K562 (cell line): ENCODE measurements around the gene PIK3CB. TPM values are rescaled to one million over a fixed set of nuclear protein-coding genes. Genes with fewer than 3 reads are reported as not detected.
A peak's percentile ranks its signal among the peaks of the same experiment; 100 is the strongest.

Experiments
- CBFA2T3 ChIP-seq: fragments of 450-650 bp; IDR thresholded peaks from 2 replicates; pipeline ENCODE4 v1.6.1; 2017
- CREB3 ChIP-seq: fragments of 450-650 bp; conservative IDR thresholded peaks from 2 replicates; pipeline ENCODE4 v1.6.1; 2016; ENCODE audit warnings: missing genetic modification characterization, low read depth, mild to moderate bottlenecking, missing compliant biosample characterization, moderate library complexity
- CREB3L1 ChIP-seq: fragments of 450-650 bp; IDR thresholded peaks from 2 replicates; pipeline ENCODE4 v1.6.1; 2014; ENCODE audit warnings: low read depth, mild to moderate bottlenecking, moderate library complexity, borderline replicate concordance
- FOXA1 ChIP-seq: fragments of 450-650 bp; IDR thresholded peaks from 2 replicates; pipeline ENCODE4 v1.6.1; 2016; ENCODE audit warnings: mild to moderate bottlenecking, borderline replicate concordance
- HDAC1 ChIP-seq, 2 experiments: fragments of 450-650 bp; IDR thresholded peaks; 2 replicates each; pipeline ENCODE4 v1.6.1; 2016 to 2017; ENCODE audit warnings: inconsistent platforms in 1 of 2, mild to moderate bottlenecking in 1 of 2, moderate library complexity in 1 of 2
- JUN ChIP-seq, 2 experiments: sonication (generic) in 1 of 2; formaldehyde crosslinking in 1 of 2; IDR thresholded peaks; 2 replicates each; pipeline versions ENCODE4 v1.6.1 to v1.8.0; 2012 to 2022; ENCODE audit warnings: borderline replicate concordance in 2 of 2, mild to moderate bottlenecking in 2 of 2, improper control_type of control experiment in 1 of 2, low read depth in 1 of 2, low read length in 1 of 2, missing genetic modification reagents in 1 of 2
- NELFE ChIP-seq: IDR thresholded peaks from 2 replicates; pipeline ENCODE4 v1.6.1; 2011; ENCODE audit warnings: mild to moderate bottlenecking; ENCODE audit not compliant: insufficient read depth, insufficient read length
- NFATC3 ChIP-seq: fragments of 450-650 bp; IDR thresholded peaks from 2 replicates; pipeline ENCODE4 v1.6.1; 2017; ENCODE audit warnings: mild to moderate bottlenecking
- NR1H2 ChIP-seq: sonication (generic); formaldehyde crosslinking; IDR thresholded peaks from 2 replicates; pipeline ENCODE4 v1.4.0; 2020; ENCODE audit warnings: mild to moderate bottlenecking, missing genetic modification reagents
- RAD21 ChIP-seq, 2 experiments: fragments of 250-450 bp in 1 of 2; fragments of 450-650 bp in 1 of 2; sonication (Bioruptor Pico) in 1 of 2; formaldehyde crosslinking in 1 of 2; IDR thresholded peaks in 1 of 2; conservative IDR thresholded peaks in 1 of 2; 2 replicates each; pipeline versions ENCODE4 v1.4.0 to v1.8.0; 2020 to 2022; ENCODE audit warnings: mild to moderate bottlenecking in 2 of 2, moderate library complexity in 1 of 2
- RNF219 ChIP-seq: fragments of 250-450 bp; sonication (Bioruptor Pico); IDR thresholded peaks from 2 replicates; pipeline ENCODE4 v1.5.0; 2022; ENCODE audit warnings: mild to moderate bottlenecking
- SETDB1 ChIP-seq: IDR thresholded peaks from one replicate; pipeline ENCODE4 v1.6.1; 2012; ENCODE audit warnings: low read length, control low read depth, inconsistent platforms
- SMAD1 ChIP-seq: fragments of 150-350 bp; IDR thresholded peaks from 2 replicates; pipeline ENCODE4 v1.6.1; 2014; ENCODE audit warnings: low read length, low read depth; ENCODE audit not compliant: partially characterized antibody
- SMARCC2 ChIP-seq: fragments of 450-650 bp; IDR thresholded peaks from 2 replicates; pipeline ENCODE4 v1.6.1; 2017; ENCODE audit warnings: antibody characterized with exemption, moderate library complexity, mild to moderate bottlenecking, low read depth
- TGIF2 ChIP-seq: sonication (generic); formaldehyde crosslinking; IDR thresholded peaks from 2 replicates; pipeline ENCODE4 v1.8.1; 2022; ENCODE audit warnings: mild to moderate bottlenecking, missing genetic modification reagents, moderate library complexity
- TOE1 ChIP-seq, 2 experiments: fragments of 450-650 bp in 1 of 2; sonication (generic) in 1 of 2; formaldehyde crosslinking in 1 of 2; IDR thresholded peaks; 2 replicates each; pipeline versions ENCODE4 v1.7.1 to v1.8.0; 2016 to 2022; ENCODE audit warnings: borderline replicate concordance in 2 of 2, mild to moderate bottlenecking in 2 of 2, antibody characterized with exemption in 1 of 2, inconsistent platforms in 1 of 2, low read depth in 1 of 2, missing genetic modification reagents in 1 of 2, moderate library complexity in 1 of 2
- ZNF23 ChIP-seq: fragments of 250-450 bp; sonication (Bioruptor Pico); IDR thresholded peaks from 2 replicates; pipeline ENCODE4 v1.4.0; 2020; ENCODE audit warnings: mild to moderate bottlenecking
- polyA plus RNA-seq, 8 experiments: library from polyadenylated mRNA; depleted of rRNA in 4 of 8; stranded (reverse) in 5 of 8; unstranded in 3 of 8; fragments of >200 nt; fragmentation: Nextera tagmentation in 2 of 8; fragmentation: Illumina TruSeq in 1 of 8; extraction: Ambion mirVana in 2 of 8; extraction: Trizol in 1 of 8; gene quantifications; 2 replicates each; pipeline versions ENCODE4 v1.2.1 to v1.2.3, GENCODE V29; 2011 to 2014; ENCODE audit warnings: inconsistent platforms in 1 of 8, missing spikeins in 1 of 8
- total RNA-seq, 7 experiments: library from RNA; depleted of rRNA in 6 of 7; stranded (reverse); fragments of >200 nt in 6 of 7; fragmentation: Illumina TruSeq in 2 of 7; extraction: Trizol in 2 of 7; gene quantifications; 2 replicates each; pipeline versions ENCODE4 v1.2.1 to v1.2.3, GENCODE V29; 2011 to 2021; ENCODE audit warnings: low replicate concordance in 1 of 7

PIK3CB gene
- total and polyA plus RNA-seq, 9 of the 15 experiments (the other 6 are each of a cell fraction or from before 2014, with no cell fraction given) = 15.3 to 62.6 (median 28.3) TPM

GRCh38 chr3:138653567-138653966, 181.2 kb downstream of the PIK3CB start (continued):
- TF ChIP-seq CREB3 (tag) (no peak), SMAD1 (peak; percentile 81), RAD21 (CRISPR knock-in tag; conservative IDR thresholded peaks at IDR 0.05 in 1 of 2, IDR thresholded peaks at IDR 0.05 in 1 of 2) (peak in 1 of 2 experiments; percentile 24; a peak in 1 of 4 replicates), CBFA2T3 (no peak), JUN (IDR thresholded peaks at IDR 0.05; ENCODE audit: borderline replicate concordance, low read depth, low read length) (no peak), JUN (CRISPR knock-in tag; IDR thresholded peaks at IDR 0.05; ENCODE audit: borderline replicate concordance) (no peak), HDAC1 (IDR thresholded peaks at IDR 0.05) (no peak), SETDB1 (no peak), RNF219 (CRISPR knock-in tag) (no peak), CREB3L1 (no peak), FOXA1 (no peak), SMARCC2 (no peak), TGIF2 (CRISPR knock-in tag) (no peak), NR1H2 (CRISPR knock-in tag) (no peak), TOE1 (IDR thresholded peaks at IDR 0.05; ENCODE audit: borderline replicate concordance) (no peak), TOE1 (CRISPR knock-in tag; IDR thresholded peaks at IDR 0.05; ENCODE audit: borderline replicate concordance, low read depth) (no peak), ZNF23 (CRISPR knock-in tag) (no peak), NELFE (no peak), NFATC3 (no peak)
